H1 (cell line): ENCODE measurements around the gene IGSF23. TPM values are rescaled to one million over a fixed set of nuclear protein-coding genes. Genes with fewer than 3 reads are reported as not detected.

Experiments
- CTCF ChIA-PET: fragments of 300-600 bp; sonication (Branson Sonifier 250); formaldehyde crosslinking; loops from one replicate; lab custom pipeline; 2021; ENCODE audit not compliant: partially characterized antibody; lab: Charles Lee
- POLR2A ChIA-PET: fragments of 300-600 bp; sonication (Branson Sonifier 250); formaldehyde crosslinking; loops from one replicate; lab custom pipeline; 2021; ENCODE audit warnings: inconsistent platforms; ENCODE audit not compliant: partially characterized antibody; lab: Charles Lee
- DNase-seq, 2 experiments: peaks; one replicate each; pipeline versions ENCODE4 v3.0.0 to v3.0.0-alpha.2; 2010 to 2022; ENCODE audit warnings: low spot score in 2 of 2, low read depth in 1 of 2, mixed read lengths in 1 of 2
- FAIRE-seq: peaks from 2 replicates; lab custom pipeline; 2011; peaks lifted over from hg19 to GRCh38; lab: Jason Lieb, UNC
- H2AFZ ChIP-seq: 2 replicates; pipeline ENCODE4 v1.8.1; 2012; ENCODE audit warnings: low read length, inconsistent platforms
- H2AK5ac ChIP-seq: 2 replicates; pipeline ENCODE4 v1.6.1; 2013; ENCODE audit warnings: low read depth, low read length
- H2BK120ac ChIP-seq: replicated peaks from 2 replicates; pipeline ENCODE3; 2013; ENCODE audit warnings: low read depth, low read length, inconsistent platforms
- H2BK12ac ChIP-seq: 2 replicates; pipeline ENCODE4 v1.6.1; 2013; ENCODE audit warnings: low read depth, low read length
- H2BK15ac ChIP-seq: 2 replicates; pipeline ENCODE4 v1.6.1; 2013; ENCODE audit warnings: low read length
- H2BK20ac ChIP-seq: 2 replicates; pipeline ENCODE4 v1.6.1; 2013; ENCODE audit warnings: low read length
- H2BK5ac ChIP-seq: 2 replicates; pipeline ENCODE4 v1.6.1; 2013; ENCODE audit warnings: low read depth, low read length
- H3K14ac ChIP-seq: 2 replicates; pipeline ENCODE4 v1.6.1; 2013; ENCODE audit warnings: inconsistent platforms; ENCODE audit not compliant: insufficient read length
- H3K18ac ChIP-seq: 2 replicates; pipeline ENCODE4 v1.6.1; 2013; ENCODE audit warnings: low read length; ENCODE audit errors: extremely low read depth
- H3K23ac ChIP-seq: 2 replicates; pipeline ENCODE4 v1.6.1; 2013; ENCODE audit warnings: inconsistent platforms; ENCODE audit not compliant: insufficient read length
- H3K23me2 ChIP-seq: 2 replicates; pipeline ENCODE4 v1.6.1; 2013; ENCODE audit warnings: low read depth, low read length
- H3K27ac ChIP-seq: 2 replicates; pipeline ENCODE4 v1.6.1; 2011; ENCODE audit warnings: low read depth, low read length, inconsistent platforms
- H3K27me3 ChIP-seq, 4 experiments: replicated peaks in 1 of 4; 1 replicate in 1 of 4; 2 replicates in 3 of 4; pipeline versions ENCODE4 v1.6.1 to v1.8.1; 2011 to 2013; ENCODE audit warnings: low read length in 3 of 4, mild to moderate bottlenecking in 3 of 4, inconsistent platforms in 2 of 4, mixed read lengths in 2 of 4, moderate library complexity in 1 of 4; ENCODE audit not compliant: control insufficient read depth in 3 of 4, insufficient read depth in 3 of 4; ENCODE audit errors: extremely low read depth in 1 of 4
- H3K36me3 ChIP-seq, 4 experiments: 2 replicates each; pipeline versions ENCODE4 v1.6.1 to v1.8.1; 2011 to 2013; ENCODE audit warnings: mild to moderate bottlenecking in 4 of 4, low read length in 3 of 4, moderate library complexity in 2 of 4, control low read depth in 1 of 4, inconsistent platforms in 1 of 4; ENCODE audit not compliant: insufficient read depth in 4 of 4, control insufficient read depth in 2 of 4
- H3K4ac ChIP-seq: replicated peaks from 2 replicates; pipeline ENCODE3; 2013; ENCODE audit warnings: low read length, low read depth, mixed read lengths, inconsistent platforms; ENCODE audit not compliant: insufficient read length
- H3K4me1 ChIP-seq, 4 experiments: replicated peaks in 1 of 4; 1 replicate in 1 of 4; 2 replicates in 3 of 4; pipeline versions ENCODE4 v1.6.1 to v1.8.1; 2011 to 2013; ENCODE audit warnings: low read length in 3 of 4, inconsistent platforms in 2 of 4, mixed read lengths in 1 of 4; ENCODE audit not compliant: insufficient read depth in 4 of 4, control insufficient read depth in 3 of 4
- H3K4me2 ChIP-seq, 2 experiments: 2 replicates each; pipeline versions ENCODE4 v1.6.1 to v1.8.1; 2011 to 2013; ENCODE audit warnings: low read depth in 2 of 2, low read length in 2 of 2, control low read depth in 1 of 2, inconsistent platforms in 1 of 2, mild to moderate bottlenecking in 1 of 2; ENCODE audit not compliant: insufficient read depth in 1 of 2
- H3K4me3 ChIP-seq, 4 experiments: fragments of 200-600, 300-600 bp in 1 of 4; sonication (generic), shearing (Covaris generic), sonication (Bioruptor Twin) in 1 of 4; 2 replicates each; pipeline versions ENCODE4 v1.5.1 to v1.8.1; 2011 to 2016; ENCODE audit warnings: low read length in 4 of 4, low read depth in 3 of 4, control low read depth in 2 of 4, inconsistent platforms in 2 of 4, mild to moderate bottlenecking in 2 of 4, mixed read lengths in 1 of 4, moderate library complexity in 1 of 4; ENCODE audit not compliant: insufficient read depth in 2 of 4; ENCODE audit errors: extremely low read depth in 1 of 4
- H3K56ac ChIP-seq: replicated peaks from 2 replicates; pipeline ENCODE3; 2013; ENCODE audit warnings: low read depth, mild to moderate bottlenecking, mixed read lengths, low read length, inconsistent platforms; ENCODE audit not compliant: insufficient read length
- H3K79me1 ChIP-seq: 2 replicates; pipeline ENCODE4 v1.6.1; 2013; ENCODE audit warnings: low read depth, low read length, control low read depth
- H3K79me2 ChIP-seq, 2 experiments: 2 replicates each; pipeline versions ENCODE4 v1.6.1 to v1.8.1; 2012 to 2013; ENCODE audit warnings: low read length in 2 of 2, mild to moderate bottlenecking in 2 of 2, inconsistent platforms in 1 of 2; ENCODE audit not compliant: insufficient read depth in 2 of 2, control insufficient read depth in 1 of 2
- H3K9ac ChIP-seq, 4 experiments: replicated peaks in 1 of 4; 1 replicate in 1 of 4; 2 replicates in 3 of 4; pipeline versions ENCODE4 v1.6.1 to v1.8.1; 2011 to 2013; ENCODE audit warnings: low read depth in 3 of 4, low read length in 3 of 4, control low read depth in 2 of 4, mild to moderate bottlenecking in 2 of 4, moderate library complexity in 2 of 4, inconsistent platforms in 1 of 4; ENCODE audit errors: extremely low read depth in 1 of 4
- H3K9me3 ChIP-seq, 2 experiments: 2 replicates each; pipeline versions ENCODE4 v1.6.1 to v1.8.1; 2012 to 2013; ENCODE audit warnings: mild to moderate bottlenecking in 2 of 2, moderate library complexity in 2 of 2, control low read depth in 1 of 2, inconsistent platforms in 1 of 2, low read depth in 1 of 2, low read length in 1 of 2, mixed read lengths in 1 of 2; ENCODE audit not compliant: insufficient read depth in 2 of 2
- H4K20me1 ChIP-seq, 2 experiments: replicated peaks in 1 of 2; 2 replicates each; pipeline versions ENCODE3 to v1.8.1; 2011 to 2013; ENCODE audit warnings: inconsistent platforms in 2 of 2, low read length in 2 of 2, mild to moderate bottlenecking in 1 of 2; ENCODE audit not compliant: insufficient read depth in 2 of 2, control insufficient read depth in 1 of 2
- H4K5ac ChIP-seq: 2 replicates; pipeline ENCODE4 v1.6.1; 2013; ENCODE audit warnings: low read length, low read depth, mixed read lengths, inconsistent platforms; ENCODE audit not compliant: insufficient read length
- H4K8ac ChIP-seq: 2 replicates; pipeline ENCODE4 v1.8.0; 2013; ENCODE audit warnings: mild to moderate bottlenecking, moderate library complexity, low read length, inconsistent platforms; ENCODE audit not compliant: insufficient read depth; ENCODE audit errors: extremely low read depth
- H4K91ac ChIP-seq: replicated peaks from 2 replicates; pipeline ENCODE3; 2013; ENCODE audit warnings: low read length, mixed read lengths, inconsistent platforms; ENCODE audit not compliant: insufficient read length
- BCL11A ChIP-seq, 2 experiments: IDR thresholded peaks; one replicate each; pipeline ENCODE4 v1.6.1; 2011; ENCODE audit warnings: low read depth in 2 of 2, low read length in 2 of 2, mild to moderate bottlenecking in 2 of 2
- EGR1 ChIP-seq: IDR thresholded peaks from 2 replicates; pipeline ENCODE4 v1.6.1; 2011; ENCODE audit warnings: low read depth, low read length, borderline replicate concordance
- HDAC2 ChIP-seq, 2 experiments: fragments of 300-600 bp in 1 of 2; sonication (generic) in 1 of 2; IDR thresholded peaks; 2 replicates each; pipeline ENCODE4 v1.6.1; 2011 to 2012; ENCODE audit warnings: low read depth in 2 of 2, low read length in 2 of 2, mild to moderate bottlenecking in 2 of 2, moderate library complexity in 2 of 2, borderline replicate concordance in 1 of 2, inconsistent platforms in 1 of 2
- JUND ChIP-seq: IDR thresholded peaks from 2 replicates; pipeline ENCODE4 v1.6.1; 2011; ENCODE audit warnings: mild to moderate bottlenecking, improper control_type of control experiment, low read length
- NRF1 ChIP-seq: IDR thresholded peaks from 2 replicates; pipeline ENCODE4 v1.6.1; 2011; ENCODE audit warnings: mild to moderate bottlenecking, low read depth, low read length, improper control_type of control experiment
- POLR2A ChIP-seq, 2 experiments: IDR thresholded peaks; 1 replicate in 1 of 2; 2 replicates in 1 of 2; pipeline ENCODE4 v1.6.1; 2011; ENCODE audit warnings: low read depth in 2 of 2, low read length in 2 of 2, mild to moderate bottlenecking in 2 of 2; ENCODE audit errors: control extremely low read depth in 1 of 2
- SP4 ChIP-seq: IDR thresholded peaks from 2 replicates; pipeline ENCODE4 v1.6.1; 2012; ENCODE audit warnings: low read length, inconsistent platforms
- WGBS, 2 experiments: shearing (Covaris generic) in 1 of 2; methylation state at CpG; one replicate each; pipeline versions ENCODE4 v1.1.6 to v1.1.7; 2013 to 2015; ENCODE audit warnings: low lambda C conversion rate in 2 of 2, mixed read lengths in 2 of 2, inconsistent platforms in 1 of 2, low coverage in 1 of 2, missing lambda C conversion rate in 1 of 2; ENCODE audit not compliant: insufficient replicate concordance in 2 of 2, insufficient coverage in 1 of 2, insufficient read length in 1 of 2; ENCODE audit errors: extremely low coverage in 1 of 2, missing lambda C conversion rate in 1 of 2; 5-methylcytosine and 5-hydroxymethylcytosine counted together
- polyA plus RNA-seq, 7 experiments: library from polyadenylated mRNA; depleted of rRNA in 3 of 7; stranded (reverse) in 5 of 7; unstranded in 2 of 7; fragments of >200 nt in 5 of 7; fragments of 200-250 nt in 2 of 7; gene quantifications; 1 replicate in 5 of 7; 2 replicates in 1 of 7; 4 replicates in 1 of 7; pipeline versions ENCODE4 v1.2.1 to v1.2.3, GENCODE V29; 2011 to 2013; ENCODE audit warnings: missing spikeins in 2 of 7, mixed read lengths in 2 of 7
- total RNA-seq: library from RNA; stranded (reverse); fragmentation: NEBNext Ultra II Directional; extraction: Animal tissue kit (Norgen Biotek cat#: 25700); gene quantifications from 2 replicates; pipeline ENCODE4 v1.2.1, GENCODE V29; 2021

Gene IGSF23
- total and polyA plus RNA-seq, 2 of the 8 experiments (the other 6 are each of a cell fraction or from before 2014, with no cell fraction given) = not detected

GRCh38 chr19:44637390-44637764 lies 24.0 kb downstream of the IGSF23 start:
- 77% methylated on average over 5 of the region's 5 CpGs; no CpG with 5 or more reads in 1 of the 2 experiments for WGBS, 2 experiments
- TF ChIP-seq POLR2A (IDR thresholded peaks at IDR 0.05; ENCODE audit: control extremely low read depth in 1 of 2, low read depth in 2 of 2, low read length in 2 of 2) (no peak), BCL11A (IDR thresholded peaks at IDR 0.05; ENCODE audit: low read depth in 2 of 2, low read length in 2 of 2) (no peak), EGR1 (no peak), NRF1 (no peak), HDAC2 (IDR thresholded peaks at IDR 0.05; ENCODE audit: borderline replicate concordance in 1 of 2, low read depth in 2 of 2, low read length in 2 of 2) (no peak), JUND (no peak), SP4 (no peak)

More at GRCh38 chr19:44637390-44637764, 24.0 kb downstream of the IGSF23 start:
- no peaks in the 10 kb centered on the region for H3K79me1 ChIP-seq
- H4K91ac ChIP-seq = no peak overlapping the region
- H2BK120ac ChIP-seq = no peak overlapping the region
- H2BK12ac ChIP-seq = no peak overlapping the region
- no peaks in the 10 kb centered on the region for H3K36me3 ChIP-seq
- CTCF ChIA-PET = interaction anchor here (0.6 to 2.4 kb wide), 3 partner anchors 27 to 66 kb away, joined by 4 to 11 read pairs (median 7); no protein-coding TSS in a partner anchor
- DNase-seq (no peak), FAIRE-seq (no peak)
- no peak overlapping the region for H3K4me3 ChIP-seq
- H4K5ac ChIP-seq = no peak overlapping the region
- no peaks in the 10 kb centered on the region for H3K23me2 ChIP-seq
- H2BK5ac ChIP-seq = no peak overlapping the region
- H3K4me1 ChIP-seq = peaks cover 0 to 2% (median 0%) of the 10 kb centered on the region in 4 experiments; a peak in 1 of 7 replicates
- 0 out of 4 replicates have a peak, but pooled peaks cover 0 to 2% of the 10 kb centered on the region in 2 experiments for H3K9me3 ChIP-seq
- H3K18ac ChIP-seq = no peak overlapping the region
- no peak overlapping the region for H3K56ac ChIP-seq
- no peak overlapping the region for H2AFZ ChIP-seq
- H3K4ac ChIP-seq = no peak overlapping the region
- H3K23ac ChIP-seq = no peak overlapping the region
- no peak overlapping the region for H2BK15ac ChIP-seq
- no peak overlapping the region for H3K4me2 ChIP-seq
- H3K27ac ChIP-seq = no peak overlapping the region
- POLR2A ChIA-PET = no interaction called here
- no peak overlapping the region for H2AK5ac ChIP-seq
- H3K79me2 ChIP-seq = no peaks in the 10 kb centered on the region
- no peak overlapping the region for H3K9ac ChIP-seq
- no peak overlapping the region for H2BK20ac ChIP-seq
- no peaks in the 10 kb centered on the region for H4K20me1 ChIP-seq
- H3K27me3 ChIP-seq = no peaks in the 10 kb centered on the region; a peak in 1 of 7 replicates
- H3K14ac ChIP-seq = no peak overlapping the region
- H4K8ac ChIP-seq = no peak overlapping the region
